ENCODE data around the gene PNISR. TPM values are rescaled to one million over a fixed set of nuclear protein-coding genes. Genes with fewer than 3 reads are reported as not detected.
A peak's percentile ranks its signal among the peaks of the same experiment; 100 is the strongest.
"Not testable (repeated sequence)": the region's sequence is repeated elsewhere in the genome, so short reads cannot be mapped to it uniquely, and the experiment has no call there.

Gene PNISR
- total RNA-seq: 60.2 TPM

- H3K36me3 ChIP-seq: no peaks in the 10 kb centered on the region
- H3K27me3 ChIP-seq: no peaks in the 10 kb centered on the region
- intact Hi-C loops (cut with DNase I): loop anchor here (1.0 to 10.0 kb wide), 3 partner anchors 33 to 480 kb away; partner anchors contain the start of genes CCNC, COQ3 and FBXL4
- H3K4me3 ChIP-seq: peak within 1 kb of the TSS; percentile 84 to 89
- no peaks in the 10 kb centered on the region for H3K9me3 ChIP-seq
- peaks cover 5 to 34% of the 10 kb centered on the region in 2 donors for H3K4me1 ChIP-seq
- peak; percentile 83 to 97 for DNase-seq (ENCODE audit: low spot score in 2 of 2)
- peak within 1 kb of the TSS; percentile 98 to 99 for H3K27ac ChIP-seq
- TF ChIP-seq CTCF (IDR thresholded peaks at IDR 0.05): no peak
These were observed at the start of gene PNISR for GRCh38 chr6:99424761-99425646. Gene PNISR, minus strand, starts transcription at chr6:99425308. Its CDS starts 10,649 bp downstream, at chr6:99414659.

- intact Hi-C loops (cut with DNase I): no loop called here
- Histone ChIP-seq H3K4me3 (no peak overlapping the region), H3K36me3 (peaks cover 0 to 7% of the 10 kb centered on the region in 2 donors), H3K4me1 (no peaks in the 10 kb centered on the region), H3K9me3 (no peaks in the 10 kb centered on the region), H3K27me3 (no peaks in the 10 kb centered on the region), H3K27ac (no peak overlapping the region)
- TF ChIP-seq CTCF (IDR thresholded peaks at IDR 0.05): no peak
- DNase-seq (ENCODE audit: low spot score in 2 of 2): no peak
These were observed 48.6 kb upstream of the PNISR start for GRCh38 chr6:99473730-99474129.

- intact Hi-C loops (cut with DNase I): no loop called here
- H3K27me3 ChIP-seq: no peaks in the 10 kb centered on the region
- TF ChIP-seq CTCF (IDR thresholded peaks at IDR 0.05): no peak
These were observed 46.5 kb upstream of the PNISR start for GRCh38 chr6:99471638-99472037.

GRCh38 chr6:99467509-99468106 lies 42.5 kb upstream of the PNISR start:
- Histone ChIP-seq H3K9me3 (no peaks in the 10 kb centered on the region), H3K27me3 (no peaks in the 10 kb centered on the region), H3K4me1 (no peaks in the 10 kb centered on the region), H3K27ac (no peak overlapping the region), H3K36me3 (peaks cover 0 to 16% of the 10 kb centered on the region in 2 donors), H3K4me3 (no peak overlapping the region)
- no peak for DNase-seq (ENCODE audit: low spot score in 2 of 2)
- intact Hi-C loops (cut with DNase I): loop anchor here (1.0 kb wide), 1 partner anchor 279 kb away; no protein-coding TSS in a partner anchor
- TF ChIP-seq CTCF (IDR thresholded peaks at IDR 0.05): peak in 2 of 3 experiments; percentile 52 to 59

More at GRCh38 chr6:99471638-99472037, 46.5 kb upstream of the PNISR start:
- no peak overlapping the region for H3K27ac ChIP-seq
- no peak overlapping the region for H3K4me3 ChIP-seq
- peaks cover 0 to 7% of the 10 kb centered on the region in 2 donors for H3K36me3 ChIP-seq
- no peaks in the 10 kb centered on the region for H3K4me1 ChIP-seq
- H3K9me3 ChIP-seq: no peaks in the 10 kb centered on the region
- DNase-seq (ENCODE audit: low spot score in 2 of 2): no peak

GRCh38 chr6:99459133-99459532 lies 34.0 kb upstream of the PNISR start:
- H3K27me3 ChIP-seq; intact Hi-C loops (cut with DNase I); H3K4me3 ChIP-seq; H3K27ac ChIP-seq; H3K4me1 ChIP-seq; DNase-seq (ENCODE audit: low spot score in 2 of 2): not testable (repeated sequence)
- H3K9me3 ChIP-seq: peaks cover 0 to 20% of the 10 kb centered on the region in 2 donors
- peaks cover 0 to 18% of the 10 kb centered on the region in 2 donors for H3K36me3 ChIP-seq

- Histone ChIP-seq H3K36me3 (peaks cover 0 to 9% of the 10 kb centered on the region in 2 donors), H3K27ac (no peak overlapping the region), H3K4me3 (no peak overlapping the region), H3K9me3 (peaks cover 0 to 27% of the 10 kb centered on the region in 2 donors), H3K4me1 (no peaks in the 10 kb centered on the region), H3K27me3 (no peaks in the 10 kb centered on the region)
- intact Hi-C loops (cut with DNase I): no loop called here
- no peak for DNase-seq (ENCODE audit: low spot score in 2 of 2)
- no peak for TF ChIP-seq CTCF (IDR thresholded peaks at IDR 0.05)
These were observed 33.2 kb upstream of the PNISR start for GRCh38 chr6:99458319-99458718.

All from ascending aorta (tissue), 2 donors.